AG09309 (cell line): ENCODE results near the gene BRAT1.

ENCODE experiments used
- DNase-seq: peaks from one replicate; pipeline ENCODE4 v3.0.0-alpha.2; 2010; ENCODE audit warnings: low read depth
- H3K4me3 ChIP-seq: 2 replicates; pipeline ENCODE4 v1.5.1; 2011; ENCODE audit warnings: mild to moderate bottlenecking, low read depth, low read length, moderate library complexity; ENCODE audit not compliant: control insufficient read depth
- CTCF ChIP-seq: IDR thresholded peaks from 2 replicates; pipeline ENCODE4 v1.5.1; 2011; ENCODE audit warnings: mild to moderate bottlenecking, low read depth, low read length, inconsistent platforms; ENCODE audit not compliant: insufficient read depth, control insufficient read depth; ENCODE audit errors: missing control alignments

Gene BRAT1

DNA sequence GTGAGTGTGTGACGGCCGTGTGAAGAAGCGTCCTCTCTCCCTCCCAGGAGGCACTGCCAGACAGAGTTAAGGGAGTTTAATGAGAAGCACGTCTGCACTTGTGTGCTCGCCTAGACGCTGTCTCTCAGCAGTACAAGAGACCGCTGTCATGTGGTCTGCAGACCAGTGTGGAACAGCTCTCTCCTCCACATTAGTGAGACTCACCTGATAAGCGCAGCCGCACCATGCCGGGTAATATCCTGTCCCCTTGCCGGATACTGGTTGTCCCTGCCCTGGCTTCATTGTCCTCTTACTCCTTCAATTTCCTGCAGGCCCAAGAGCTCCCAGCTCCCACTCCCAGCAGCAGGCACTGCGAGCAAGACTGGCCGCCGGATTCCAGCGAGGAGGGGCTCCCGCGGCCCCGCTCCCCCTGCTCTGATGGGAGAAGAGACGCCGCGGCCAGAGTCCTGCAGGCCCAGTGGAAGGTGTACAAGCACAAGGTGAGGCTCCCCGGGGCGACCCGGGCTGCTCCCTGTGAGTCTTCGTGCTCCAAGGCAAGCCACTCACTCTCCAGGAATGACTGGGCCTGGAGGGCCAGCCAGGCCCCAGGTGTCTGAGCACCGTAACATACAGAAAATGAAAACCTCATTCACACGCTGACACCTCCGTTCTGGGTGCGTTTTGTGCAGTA lies 43.0 kb upstream of the BRAT1 start:
- H3K4me3 ChIP-seq: no peak overlapping the region
- TF ChIP-seq CTCF: no peak
- no peak for DNase-seq

- H3K4me3 ChIP-seq: no peak overlapping the region
- no peak for DNase-seq
- no peak for TF ChIP-seq CTCF
Measured at GRCh38 chr7:2597273-2597640, 41.9 kb upstream of the BRAT1 start.

- no peak overlapping the region for H3K4me3 ChIP-seq
- no peak for TF ChIP-seq CTCF
- no peak for DNase-seq
Measured at GRCh38 chr7:2596464-2597272, 41.3 kb upstream of the BRAT1 start.

GRCh38 chr7:2595258-2595860 lies 40.0 kb upstream of the BRAT1 start:
- DNase-seq: no peak
- TF ChIP-seq CTCF: no peak
- H3K4me3 ChIP-seq: no peak overlapping the region

DNA sequence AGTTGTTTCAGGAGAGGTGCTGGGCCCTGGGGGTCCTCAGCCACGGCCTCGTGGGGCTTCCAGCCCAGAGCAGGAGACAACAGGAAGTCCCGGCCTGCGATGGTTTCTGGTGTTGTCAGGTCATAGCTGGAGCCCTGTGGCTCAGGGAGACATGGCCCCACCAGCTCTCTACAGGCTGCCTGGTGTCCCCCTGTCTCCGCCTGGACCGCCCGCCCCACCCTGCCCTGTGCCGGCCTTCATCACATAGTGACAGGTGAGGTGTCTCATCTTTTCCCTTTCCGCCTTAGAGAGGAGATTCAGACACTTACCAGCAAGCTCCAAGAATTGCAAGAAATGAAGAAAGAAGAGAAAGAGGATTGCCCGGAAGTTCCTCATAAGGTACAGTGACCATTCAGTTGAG lies 39.3 kb upstream of the BRAT1 start:
- TF ChIP-seq CTCF: no peak
- no peak overlapping the region for H3K4me3 ChIP-seq
- no peak for DNase-seq

DNA sequence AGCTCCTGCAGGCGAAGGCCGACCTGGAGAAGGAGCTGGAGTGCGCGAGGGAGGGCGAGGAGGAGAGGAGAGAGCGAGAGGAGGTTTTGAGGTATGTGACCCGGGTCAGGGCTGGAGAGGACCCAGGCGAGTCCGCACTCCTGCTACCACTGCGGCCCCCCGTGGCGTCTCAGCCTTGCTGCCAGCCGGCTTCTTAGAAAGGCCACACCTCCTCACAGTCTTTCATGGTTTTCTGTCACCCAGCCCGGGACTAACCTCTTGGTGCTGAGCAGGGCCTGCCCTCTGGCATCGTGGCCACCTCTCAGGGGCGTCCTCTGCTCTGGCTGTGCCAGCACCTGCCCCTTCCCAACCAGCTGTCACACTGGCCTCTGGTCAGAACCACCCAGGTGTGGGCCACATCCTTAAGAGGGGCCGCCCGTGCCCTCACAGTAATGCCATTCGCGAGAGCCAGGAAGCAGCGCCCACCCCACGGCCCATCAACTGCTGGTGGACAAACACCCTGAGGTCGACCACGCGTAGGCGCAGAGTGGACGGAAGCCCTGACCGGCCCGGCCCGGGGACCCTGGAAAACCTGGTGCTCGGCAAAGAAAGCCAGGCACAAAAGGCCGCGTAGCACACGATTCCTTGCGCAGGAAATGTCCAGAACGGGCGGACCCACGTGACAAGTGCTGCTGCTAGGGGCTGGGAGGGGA lies 37.9 kb upstream of the BRAT1 start:
- no peak for DNase-seq
- no peak overlapping the region for H3K4me3 ChIP-seq
- no peak for TF ChIP-seq CTCF
